ENCODE results near the gene OPRM1. TPM values are rescaled to one million over a fixed set of nuclear protein-coding genes. Genes with fewer than 3 reads are reported as not detected.
"Not testable (repeated sequence)": the region's sequence is repeated elsewhere in the genome, so short reads cannot be mapped to it uniquely, and the experiment has no call there.

OPRM1 gene
- total RNA-seq, 2 donors from 2014 or later = not detected

GRCh38 chr6:154071711-154072110, 32.7 kb downstream of the OPRM1 start:
- Histone ChIP-seq H3K4me1 (ENCODE audit: control insufficient read depth in 1 of 2, low read depth in 2 of 2) (no peaks in the 10 kb centered on the region), H3K27ac (no peak overlapping the region), H3K27me3 (replicated peaks; ENCODE audit: insufficient read depth) (no peaks in the 10 kb centered on the region), H3K36me3 (no peaks in the 10 kb centered on the region), H3K9me3 (no peaks in the 10 kb centered on the region), H3K4me3 (no peak overlapping the region)
- ATAC-seq (ENCODE audit: insufficient number of reproducible peaks, low FRiP score, low read depth) (no peak), DNase-seq (ENCODE audit: low spot score) (no peak)
- TF ChIP-seq CTCF (IDR thresholded peaks at IDR 0.05) = no peak

- H3K27me3 ChIP-seq (replicated peaks; ENCODE audit: insufficient read depth); DNase-seq (ENCODE audit: low spot score); H3K4me1 ChIP-seq (ENCODE audit: control insufficient read depth in 1 of 2, low read depth in 2 of 2); ATAC-seq (ENCODE audit: insufficient number of reproducible peaks, low FRiP score, low read depth); H3K9me3 ChIP-seq; H3K36me3 ChIP-seq; H3K27ac ChIP-seq; H3K4me3 ChIP-seq: not testable (repeated sequence)
These were observed 39.6 kb downstream of the OPRM1 start for GRCh38 chr6:154078596-154078995.

GRCh38 chr6:154080461-154081189, 41.6 kb downstream of the OPRM1 start:
- H3K27ac ChIP-seq = no peak overlapping the region
- H3K9me3 ChIP-seq = no peaks in the 10 kb centered on the region
- H3K4me3 ChIP-seq = no peak overlapping the region
- no peaks in the 10 kb centered on the region for H3K27me3 ChIP-seq (replicated peaks; ENCODE audit: insufficient read depth)
- no peaks in the 10 kb centered on the region for H3K4me1 ChIP-seq (ENCODE audit: control insufficient read depth in 1 of 2, low read depth in 2 of 2)
- no peak for DNase-seq (ENCODE audit: low spot score)
- no peak for ATAC-seq (ENCODE audit: insufficient number of reproducible peaks, low FRiP score, low read depth)
- TF ChIP-seq CTCF (IDR thresholded peaks at IDR 0.05) = no peak
- H3K36me3 ChIP-seq = no peaks in the 10 kb centered on the region

- TF ChIP-seq CTCF (IDR thresholded peaks at IDR 0.05) = no peak
- Histone ChIP-seq H3K36me3 (no peaks in the 10 kb centered on the region), H3K27me3 (replicated peaks; ENCODE audit: insufficient read depth) (no peaks in the 10 kb centered on the region), H3K4me3 (no peak overlapping the region), H3K27ac (no peak overlapping the region), H3K4me1 (ENCODE audit: control insufficient read depth in 1 of 2, low read depth in 2 of 2) (no peaks in the 10 kb centered on the region), H3K9me3 (no peaks in the 10 kb centered on the region)
- DNase-seq (ENCODE audit: low spot score) (no peak), ATAC-seq (ENCODE audit: insufficient number of reproducible peaks, low FRiP score, low read depth) (no peak)
These were observed 47.5 kb downstream of the OPRM1 start for GRCh38 chr6:154086510-154086909.

- no peak for TF ChIP-seq CTCF (IDR thresholded peaks at IDR 0.05)
- H3K36me3 ChIP-seq = no peaks in the 10 kb centered on the region
- H3K4me1 ChIP-seq (ENCODE audit: control insufficient read depth in 1 of 2, low read depth in 2 of 2) = no peaks in the 10 kb centered on the region
- H3K27me3 ChIP-seq (replicated peaks; ENCODE audit: insufficient read depth) = no peaks in the 10 kb centered on the region
- H3K4me3 ChIP-seq = no peak overlapping the region
- no peak overlapping the region for H3K27ac ChIP-seq
- DNase-seq (ENCODE audit: low spot score) (no peak), ATAC-seq (ENCODE audit: insufficient number of reproducible peaks, low FRiP score, low read depth) (no peak)
- no peaks in the 10 kb centered on the region for H3K9me3 ChIP-seq
These were observed 53.4 kb downstream of the OPRM1 start for GRCh38 chr6:154092326-154092962.

All from thoracic aorta (tissue), 2 donors.